HCT116 (cell line): ENCODE results near the gene UNC5C. TPM values are rescaled to one million over a fixed set of nuclear protein-coding genes. Genes with fewer than 3 reads are reported as not detected.

ENCODE experiments used
- ATAC-seq: fragments of 200-7000 bp; cut with Tn5 transposase; 2 replicates; pipeline ENCODE4 v1.9.1; 2020; ENCODE audit warnings: mild to moderate bottlenecking, moderate library complexity
- BruUV-seq: library from RNA; stranded (reverse); fragments of 400-500 nt; replicated peaks from 2 replicates; lab custom pipeline; 2021; lab: Mats Ljungman, UMichigan
- CTCF ChIA-PET: fragments of 300-600 bp; sonication (Branson Sonifier 250); formaldehyde crosslinking; loops from one replicate; lab custom pipeline; 2021; ENCODE audit warnings: antibody characterized with exemption; lab: Charles Lee
- POLR2A ChIA-PET: fragments of 300-600, 350-600 bp; sonication (Branson Sonifier 250); formaldehyde crosslinking; loops from one replicate; lab custom pipeline; 2021; ENCODE audit warnings: antibody characterized with exemption; lab: Charles Lee
- RAD21 ChIA-PET, 2 experiments: fragments of 300-600 bp; sonication (Branson Sonifier 250); formaldehyde crosslinking; loops; one replicate each; lab custom pipeline; 2023; ENCODE audit warnings: low total read pairs in 2 of 2; ENCODE audit not compliant: uncharacterized antibody in 2 of 2, unreplicated experiment in 2 of 2, low non-redundant PET in 1 of 2; lab: Charles Lee
- DNase-seq: peaks from one replicate; pipeline ENCODE4 v3.0.0-alpha.2; 2010; ENCODE audit warnings: low read depth, low spot score
- H2AFZ ChIP-seq: fragments of 200-600 bp; shearing (Covaris generic), sonication (generic); 2 replicates; pipeline ENCODE4 v1.6.1; 2017; ENCODE audit warnings: low read depth, mixed run types, mixed read lengths, antibody characterized with exemption, low read length; ENCODE audit not compliant: poor library complexity, severe bottlenecking
- H3K27ac ChIP-seq: 2 replicates; pipeline ENCODE4 v1.5.1; 2012; ENCODE audit warnings: low read depth, low read length
- H3K27me3 ChIP-seq: fragments of 200-600 bp; sonication (generic); 2 replicates; pipeline ENCODE4 v1.6.1; 2016; ENCODE audit warnings: mixed run types, low read length, mixed read lengths; ENCODE audit not compliant: insufficient read depth
- H3K36me3 ChIP-seq, 2 experiments: fragments of 200-500 bp in 1 of 2; fragments of 200-600 bp in 1 of 2; sonication (Bioruptor generic) in 1 of 2; sonication (generic) in 1 of 2; 2 replicates each; pipeline versions ENCODE4 v1.5.1 to v1.6.1; 2014 to 2016; ENCODE audit warnings: low read length in 2 of 2, inconsistent platforms in 1 of 2, mixed read lengths in 1 of 2, mixed run types in 1 of 2; ENCODE audit not compliant: insufficient read depth in 2 of 2, control insufficient read depth in 1 of 2
- H3K4me1 ChIP-seq, 2 experiments: fragments of 200-600 bp in 1 of 2; sonication (generic) in 1 of 2; 2 replicates each; pipeline versions ENCODE4 v1.5.1 to v1.6.1; 2012 to 2017; ENCODE audit warnings: low read length in 2 of 2, inconsistent platforms in 1 of 2, mild to moderate bottlenecking in 1 of 2, mixed read lengths in 1 of 2, mixed run types in 1 of 2, moderate library complexity in 1 of 2; ENCODE audit not compliant: insufficient read depth in 2 of 2, control insufficient read depth in 1 of 2
- H3K4me2 ChIP-seq: fragments of 200-600 bp; sonication (generic); 2 replicates; pipeline ENCODE4 v1.6.1; 2017; ENCODE audit warnings: mixed run types, low read length, mixed read lengths
- H3K4me3 ChIP-seq, 2 experiments: fragments of 200-600 bp in 1 of 2; sonication (generic) in 1 of 2; replicated peaks in 1 of 2; 2 replicates each; pipeline ENCODE4 v1.5.1; 2011 to 2016; ENCODE audit warnings: low read length in 2 of 2, control low read depth in 1 of 2, low read depth in 1 of 2, mild to moderate bottlenecking in 1 of 2, mixed read lengths in 1 of 2, mixed run types in 1 of 2
- H3K79me2 ChIP-seq: fragments of 200-600 bp; sonication (generic); 2 replicates; pipeline ENCODE4 v1.6.1; 2017; ENCODE audit warnings: mild to moderate bottlenecking, mixed run types, low read length, moderate library complexity, mixed read lengths; ENCODE audit not compliant: insufficient read depth
- H3K9ac ChIP-seq: fragments of 200-600 bp; sonication (generic); 2 replicates; pipeline ENCODE4 v1.6.1; 2016; ENCODE audit warnings: low read length, mixed read lengths
- H3K9me2 ChIP-seq: fragments of 200-600 bp; sonication (generic), shearing (Covaris generic); 2 replicates; pipeline ENCODE4 v1.6.1; 2017; ENCODE audit warnings: mixed run types, mild to moderate bottlenecking, moderate library complexity; ENCODE audit not compliant: insufficient read depth
- H3K9me3 ChIP-seq, 2 experiments: fragments of 200-500 bp in 1 of 2; fragments of 200-600 bp in 1 of 2; sonication (Bioruptor generic) in 1 of 2; sonication (generic) in 1 of 2; 2 replicates each; pipeline ENCODE4 v1.6.1; 2014 to 2017; ENCODE audit warnings: low read length in 2 of 2, mixed read lengths in 2 of 2, inconsistent platforms in 1 of 2, low read depth in 1 of 2, mild to moderate bottlenecking in 1 of 2, mixed run types in 1 of 2, moderate library complexity in 1 of 2; ENCODE audit not compliant: control insufficient read depth in 1 of 2, insufficient read depth in 1 of 2
- H4K20me1 ChIP-seq: fragments of 200-600 bp; sonication (generic), shearing (Covaris generic); 2 replicates; pipeline ENCODE4 v1.6.1; 2017; ENCODE audit warnings: mixed run types, mild to moderate bottlenecking, moderate library complexity; ENCODE audit not compliant: insufficient read depth
- CEBPB ChIP-seq: IDR thresholded peaks from 2 replicates; pipeline ENCODE4 v1.6.1; 2012; ENCODE audit warnings: low read depth
- CTCF ChIP-seq, 3 experiments: fragments of 200-600 bp in 1 of 3; sonication (generic) in 1 of 3; IDR thresholded peaks in 2 of 3; conservative IDR thresholded peaks in 1 of 3; 2 replicates each; pipeline ENCODE4 v1.5.1; 2012 to 2017; ENCODE audit warnings: low read depth in 2 of 3, low read length in 2 of 3, antibody characterized with exemption in 1 of 3, borderline replicate concordance in 1 of 3, control low read depth in 1 of 3, mild to moderate bottlenecking in 1 of 3, mixed read lengths in 1 of 3, mixed run types in 1 of 3, moderate library complexity in 1 of 3; ENCODE audit not compliant: insufficient read depth in 1 of 3
- EZH2 ChIP-seq: fragments of 200-600 bp; sonication (generic); IDR thresholded peaks from 2 replicates; pipeline ENCODE4 v1.6.1; 2017; ENCODE audit warnings: antibody characterized with exemption, mixed run types
- EZH2phosphoT487 ChIP-seq: fragments of 200-600 bp; IDR thresholded peaks from 2 replicates; pipeline ENCODE4 v1.6.1; 2018; ENCODE audit warnings: antibody characterized with exemption, borderline replicate concordance
- FOSL1 ChIP-seq: IDR thresholded peaks from 2 replicates; pipeline ENCODE4 v1.6.1; 2012; ENCODE audit warnings: low read depth
- REST ChIP-seq: IDR thresholded peaks from 2 replicates; pipeline ENCODE4 v1.6.1; 2012; ENCODE audit warnings: low read depth
- SP1 ChIP-seq: IDR thresholded peaks from 2 replicates; pipeline ENCODE4 v1.6.1; 2012; ENCODE audit warnings: low read depth
- SRF ChIP-seq: IDR thresholded peaks from 2 replicates; pipeline ENCODE4 v1.6.1; 2012; ENCODE audit warnings: low read depth
- YY1 ChIP-seq: IDR thresholded peaks from 2 replicates; pipeline ENCODE4 v1.6.1; 2011; ENCODE audit warnings: low read length, low read depth, moderate library complexity, mild to moderate bottlenecking; ENCODE audit not compliant: insufficient replicate concordance; ENCODE audit errors: extremely low read depth
- intact Hi-C: fragments of 100-400 bp; cut with micrococcal nuclease; formaldehyde crosslinking; loops from 2 replicates; pipeline ENCODE4 v1.10.0; 2022
- total RNA-seq: library from RNA; stranded (reverse); gene quantifications from one replicate; pipeline ENCODE4 v1.2.1, GENCODE V29; 2021; ENCODE audit not compliant: unreplicated experiment

Gene UNC5C
- total RNA-seq, 1 experiment from 2014 or later: not detected

- Histone ChIP-seq H3K4me2 (no peak overlapping the region), H3K36me3 (no peaks in the 10 kb centered on the region), H3K9me3 (no peaks in the 10 kb centered on the region), H3K27me3 (no peaks in the 10 kb centered on the region), H4K20me1 (no peaks in the 10 kb centered on the region), H3K79me2 (no peaks in the 10 kb centered on the region), H3K4me3 (no peak overlapping the region), H3K4me1 (peaks cover 0 to 9% of the 10 kb centered on the region in 2 experiments; a peak in 2 of 4 replicates), H3K9ac (no peak overlapping the region), H3K9me2 (no peaks in the 10 kb centered on the region), H2AFZ (no peak overlapping the region), H3K27ac (no peak overlapping the region)
- ChIA-PET RAD21 (no interaction called here), CTCF (no interaction called here), POLR2A (no interaction called here)
- TF ChIP-seq EZH2phosphoT487 (no peak), FOSL1 (no peak), SP1 (no peak), SRF (no peak), CTCF (IDR thresholded peaks at IDR 0.05 in 2 of 3, conservative IDR thresholded peaks at IDR 0.05 in 1 of 3; ENCODE audit: borderline replicate concordance in 1 of 3, insufficient read depth in 1 of 3, low read depth in 2 of 3, low read length in 2 of 3) (no peak), REST (no peak), EZH2 (no peak), CEBPB (no peak), YY1 (no peak)
- DNase-seq (no peak), ATAC-seq (no peak)
- intact Hi-C loops: no loop called here
- no TSS peak for BruUV-seq
Measured at GRCh38 chr4:95319169-95319568, 229.6 kb downstream of the UNC5C start.
